HepG2 (cell line): ENCODE measurements around the gene PRAC1. TPM values are rescaled to one million over a fixed set of nuclear protein-coding genes. Genes with fewer than 3 reads are reported as not detected.
A peak's percentile ranks its signal among the peaks of the same experiment; 100 is the strongest.

Source experiments
- AKNA ChIP-seq: sonication (generic); formaldehyde crosslinking; IDR thresholded peaks from 2 replicates; pipeline ENCODE4 v1.4.0; 2020; ENCODE audit warnings: missing genetic modification reagents, borderline replicate concordance
- GATA4 ChIP-seq: sonication (generic); IDR thresholded peaks from 2 replicates; pipeline ENCODE4 v1.6.1; 2016; ENCODE audit warnings: antibody characterized with exemption, low read depth, borderline replicate concordance
- SOX6 ChIP-seq, 2 experiments: fragments of 450-650 bp in 1 of 2; sonication (generic) in 1 of 2; formaldehyde crosslinking in 1 of 2; IDR thresholded peaks; 2 replicates each; pipeline versions ENCODE4 v1.4.0 to v1.6.1; 2017 to 2020; ENCODE audit warnings: antibody characterized with exemption in 1 of 2, mild to moderate bottlenecking in 1 of 2, missing genetic modification reagents in 1 of 2
- ZNF326 ChIP-seq: sonication (generic); formaldehyde crosslinking; IDR thresholded peaks from 2 replicates; pipeline ENCODE4 v1.4.0; 2020; ENCODE audit warnings: missing genetic modification reagents, borderline replicate concordance
- ZSCAN25 ChIP-seq: sonication (generic); formaldehyde crosslinking; IDR thresholded peaks from 2 replicates; pipeline ENCODE4 v1.8.0; 2022; ENCODE audit warnings: mild to moderate bottlenecking, missing genetic modification reagents
- polyA plus RNA-seq, 8 experiments: library from polyadenylated mRNA; depleted of rRNA in 3 of 8; stranded (reverse) in 7 of 8; unstranded in 1 of 8; fragments of >200 nt; fragmentation: Illumina TruSeq in 4 of 8; extraction: Trizol in 4 of 8; gene quantifications; 2 replicates each; pipeline versions ENCODE4 v1.2.1 to v1.2.3, GENCODE V29; 2011 to 2016; ENCODE audit warnings: low read depth in 4 of 8, missing spikeins in 1 of 8, mixed read lengths in 1 of 8; ENCODE audit not compliant: insufficient read depth in 1 of 8
- total RNA-seq, 5 experiments: library from RNA; depleted of rRNA; stranded (reverse); fragments of >200 nt; fragmentation: Illumina TruSeq; extraction: Trizol; gene quantifications; 2 replicates each; pipeline ENCODE4 v1.2.3, GENCODE V29; 2016; ENCODE audit warnings: low read depth in 1 of 5
- TF ChIP-seq, protein P1 (sequence below): sonication (generic); formaldehyde crosslinking; IDR thresholded peaks from 2 replicates; pipeline ENCODE4 v1.4.0; 2020; ENCODE audit warnings: mild to moderate bottlenecking, missing genetic modification reagents, borderline replicate concordance
- TF ChIP-seq, protein P2 (sequence below): sonication (generic); formaldehyde crosslinking; IDR thresholded peaks from 2 replicates; pipeline ENCODE4 v1.4.0; 2020; ENCODE audit warnings: missing genetic modification reagents

Gene PRAC1
- total and polyA plus RNA-seq, 2 of the 13 experiments (the other 11 are each of a cell fraction or from before 2014, with no cell fraction given), result not detected

- TF ChIP-seq, protein P1, sequence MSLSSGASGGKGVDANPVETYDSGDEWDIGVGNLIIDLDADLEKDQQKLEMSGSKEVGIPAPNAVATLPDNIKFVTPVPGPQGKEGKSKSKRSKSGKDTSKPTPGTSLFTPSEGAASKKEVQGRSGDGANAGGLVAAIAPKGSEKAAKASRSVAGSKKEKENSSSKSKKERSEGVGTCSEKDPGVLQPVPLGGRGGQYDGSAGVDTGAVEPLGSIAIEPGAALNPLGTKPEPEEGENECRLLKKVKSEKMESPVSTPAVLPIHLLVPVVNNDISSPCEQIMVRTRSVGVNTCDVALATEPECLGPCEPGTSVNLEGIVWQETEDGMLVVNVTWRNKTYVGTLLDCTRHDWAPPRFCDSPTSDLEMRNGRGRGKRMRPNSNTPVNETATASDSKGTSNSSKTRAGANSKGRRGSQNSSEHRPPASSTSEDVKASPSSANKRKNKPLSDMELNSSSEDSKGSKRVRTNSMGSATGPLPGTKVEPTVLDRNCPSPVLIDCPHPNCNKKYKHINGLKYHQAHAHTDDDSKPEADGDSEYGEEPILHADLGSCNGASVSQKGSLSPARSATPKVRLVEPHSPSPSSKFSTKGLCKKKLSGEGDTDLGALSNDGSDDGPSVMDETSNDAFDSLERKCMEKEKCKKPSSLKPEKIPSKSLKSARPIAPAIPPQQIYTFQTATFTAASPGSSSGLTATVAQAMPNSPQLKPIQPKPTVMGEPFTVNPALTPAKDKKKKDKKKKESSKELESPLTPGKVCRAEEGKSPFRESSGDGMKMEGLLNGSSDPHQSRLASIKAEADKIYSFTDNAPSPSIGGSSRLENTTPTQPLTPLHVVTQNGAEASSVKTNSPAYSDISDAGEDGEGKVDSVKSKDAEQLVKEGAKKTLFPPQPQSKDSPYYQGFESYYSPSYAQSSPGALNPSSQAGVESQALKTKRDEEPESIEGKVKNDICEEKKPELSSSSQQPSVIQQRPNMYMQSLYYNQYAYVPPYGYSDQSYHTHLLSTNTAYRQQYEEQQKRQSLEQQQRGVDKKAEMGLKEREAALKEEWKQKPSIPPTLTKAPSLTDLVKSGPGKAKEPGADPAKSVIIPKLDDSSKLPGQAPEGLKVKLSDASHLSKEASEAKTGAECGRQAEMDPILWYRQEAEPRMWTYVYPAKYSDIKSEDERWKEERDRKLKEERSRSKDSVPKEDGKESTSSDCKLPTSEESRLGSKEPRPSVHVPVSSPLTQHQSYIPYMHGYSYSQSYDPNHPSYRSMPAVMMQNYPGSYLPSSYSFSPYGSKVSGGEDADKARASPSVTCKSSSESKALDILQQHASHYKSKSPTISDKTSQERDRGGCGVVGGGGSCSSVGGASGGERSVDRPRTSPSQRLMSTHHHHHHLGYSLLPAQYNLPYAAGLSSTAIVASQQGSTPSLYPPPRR, result peak; percentile 40; the same call in 1 of the 2 replicates
- TF ChIP-seq, protein P2, sequence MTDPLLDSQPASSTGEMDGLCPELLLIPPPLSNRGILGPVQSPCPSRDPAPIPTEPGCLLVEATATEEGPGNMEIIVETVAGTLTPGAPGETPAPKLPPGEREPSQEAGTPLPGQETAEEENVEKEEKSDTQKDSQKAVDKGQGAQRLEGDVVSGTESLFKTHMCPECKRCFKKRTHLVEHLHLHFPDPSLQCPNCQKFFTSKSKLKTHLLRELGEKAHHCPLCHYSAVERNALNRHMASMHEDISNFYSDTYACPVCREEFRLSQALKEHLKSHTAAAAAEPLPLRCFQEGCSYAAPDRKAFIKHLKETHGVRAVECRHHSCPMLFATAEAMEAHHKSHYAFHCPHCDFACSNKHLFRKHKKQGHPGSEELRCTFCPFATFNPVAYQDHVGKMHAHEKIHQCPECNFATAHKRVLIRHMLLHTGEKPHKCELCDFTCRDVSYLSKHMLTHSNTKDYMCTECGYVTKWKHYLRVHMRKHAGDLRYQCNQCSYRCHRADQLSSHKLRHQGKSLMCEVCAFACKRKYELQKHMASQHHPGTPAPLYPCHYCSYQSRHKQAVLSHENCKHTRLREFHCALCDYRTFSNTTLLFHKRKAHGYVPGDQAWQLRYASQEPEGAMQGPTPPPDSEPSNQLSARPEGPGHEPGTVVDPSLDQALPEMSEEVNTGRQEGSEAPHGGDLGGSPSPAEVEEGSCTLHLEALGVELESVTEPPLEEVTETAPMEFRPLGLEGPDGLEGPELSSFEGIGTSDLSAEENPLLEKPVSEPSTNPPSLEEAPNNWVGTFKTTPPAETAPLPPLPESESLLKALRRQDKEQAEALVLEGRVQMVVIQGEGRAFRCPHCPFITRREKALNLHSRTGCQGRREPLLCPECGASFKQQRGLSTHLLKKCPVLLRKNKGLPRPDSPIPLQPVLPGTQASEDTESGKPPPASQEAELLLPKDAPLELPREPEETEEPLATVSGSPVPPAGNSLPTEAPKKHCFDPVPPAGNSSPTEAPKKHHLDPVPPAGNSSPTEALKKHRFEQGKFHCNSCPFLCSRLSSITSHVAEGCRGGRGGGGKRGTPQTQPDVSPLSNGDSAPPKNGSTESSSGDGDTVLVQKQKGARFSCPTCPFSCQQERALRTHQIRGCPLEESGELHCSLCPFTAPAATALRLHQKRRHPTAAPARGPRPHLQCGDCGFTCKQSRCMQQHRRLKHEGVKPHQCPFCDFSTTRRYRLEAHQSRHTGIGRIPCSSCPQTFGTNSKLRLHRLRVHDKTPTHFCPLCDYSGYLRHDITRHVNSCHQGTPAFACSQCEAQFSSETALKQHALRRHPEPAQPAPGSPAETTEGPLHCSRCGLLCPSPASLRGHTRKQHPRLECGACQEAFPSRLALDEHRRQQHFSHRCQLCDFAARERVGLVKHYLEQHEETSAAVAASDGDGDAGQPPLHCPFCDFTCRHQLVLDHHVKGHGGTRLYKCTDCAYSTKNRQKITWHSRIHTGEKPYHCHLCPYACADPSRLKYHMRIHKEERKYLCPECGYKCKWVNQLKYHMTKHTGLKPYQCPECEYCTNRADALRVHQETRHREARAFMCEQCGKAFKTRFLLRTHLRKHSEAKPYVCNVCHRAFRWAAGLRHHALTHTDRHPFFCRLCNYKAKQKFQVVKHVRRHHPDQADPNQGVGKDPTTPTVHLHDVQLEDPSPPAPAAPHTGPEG (CRISPR knock-in tag), result no peak
- no peak for TF ChIP-seq ZNF326
- peak; percentile 76; the same call in 1 of the 2 replicates for TF ChIP-seq ZSCAN25
- no peak for TF ChIP-seq GATA4
- 0 out of 2 replicates have a peak, but pooled peaks have one; percentile 23 for TF ChIP-seq AKNA (CRISPR knock-in tag)
- no peak for TF ChIP-seq SOX6 (IDR thresholded peaks at IDR 0.05)
- peak; percentile 30; the same call in 1 of the 2 replicates for TF ChIP-seq SOX6 (CRISPR knock-in tag; IDR thresholded peaks at IDR 0.05)
- TF ChIP-seq, all 625 proteins: peak for 9
These were observed 6.6 kb downstream of the PRAC1 start (continued) for GRCh38 chr17:48715496-48716399.
